Measurements from ENCODE around the gene CFAP141.
"Not testable (repeated sequence)": the region's sequence is repeated elsewhere in the genome, so short reads cannot be mapped to it uniquely, and the experiment has no call there.

Gene CFAP141

DNA sequence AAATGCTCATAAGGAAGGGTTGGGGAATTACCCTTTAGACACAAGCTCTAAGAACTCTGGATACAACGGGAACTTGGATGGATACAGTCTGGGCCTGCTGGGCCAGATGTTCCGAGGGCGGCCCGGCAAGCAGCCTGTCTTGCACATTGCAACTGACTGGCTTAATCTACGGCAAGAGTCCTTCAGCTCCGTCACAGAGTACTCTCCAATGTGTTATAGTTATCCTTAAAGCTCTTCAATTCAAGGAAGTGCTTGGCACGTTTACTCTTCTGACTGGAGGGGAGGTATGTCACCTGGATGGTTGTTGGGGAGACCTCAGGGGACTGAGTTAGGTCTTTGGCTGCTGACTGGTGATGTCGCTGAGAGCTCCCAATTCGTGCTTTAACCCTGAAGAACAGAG is 1.1 kb upstream of the CFAP141 start:
- DNase-seq = no peak

- not testable (repeated sequence) for DNase-seq
These were observed 355 bp downstream of the CFAP141 start for GRCh38 chr1:154205778-154206177.

GRCh38 chr1:154199563-154199879 is 6.6 kb downstream of the CFAP141 start:
- DNase-seq = no peak

GRCh38 chr1:154198756-154199562 is 7.2 kb downstream of the CFAP141 start:
- no peak for DNase-seq

- DNase-seq = peak; percentile 17
These were observed 12.3 kb downstream of the CFAP141 start for GRCh38 chr1:154193821-154194220.

DNA sequence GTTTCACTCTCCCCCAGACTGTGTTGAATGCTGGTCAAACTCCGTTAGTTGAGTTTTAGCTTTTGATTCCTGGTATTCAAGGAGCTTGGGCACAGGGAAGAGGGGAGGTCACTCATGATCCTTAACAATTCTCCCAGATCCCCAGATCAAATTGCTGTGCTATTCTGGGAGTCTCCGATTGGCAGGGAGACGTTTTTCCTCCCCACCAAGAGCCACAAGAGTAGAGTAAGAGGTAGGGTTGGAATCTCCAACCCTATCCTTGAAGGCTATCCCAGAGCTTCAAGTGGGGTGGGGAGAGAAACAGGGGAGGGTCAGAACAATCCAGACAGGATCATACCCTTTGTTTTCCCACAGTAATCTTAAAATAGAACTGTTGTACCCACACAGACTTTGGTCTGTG is 13.7 kb downstream of the CFAP141 start:
- no peak for DNase-seq

DNA sequence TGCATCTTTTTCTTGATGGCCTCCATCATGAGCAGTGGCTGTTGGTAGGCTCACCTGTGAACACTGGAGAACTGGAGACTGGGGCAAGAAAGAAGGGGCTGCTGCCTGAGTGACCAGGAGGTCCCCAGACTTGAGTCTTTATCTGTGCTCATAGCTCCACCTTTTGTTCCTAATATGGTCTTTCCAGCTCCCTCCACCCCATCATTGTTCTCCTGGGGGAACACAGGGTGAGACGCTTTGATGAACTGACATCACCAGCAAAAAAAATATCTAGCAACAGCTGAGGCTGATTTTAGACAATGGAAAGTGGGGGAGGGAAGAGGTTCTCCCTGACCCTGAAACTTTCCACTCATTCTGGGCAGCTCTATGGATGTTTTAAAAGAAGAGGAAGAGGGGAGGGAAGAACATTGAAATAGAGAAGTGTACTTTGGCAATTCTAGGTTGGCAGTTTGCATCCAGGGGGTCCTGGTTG is 14.1 kb downstream of the CFAP141 start, which contains the start of gene TPM3:
TPM3 (minus strand) TSS at position 111 of the 472 bp plus-strand sequence; CDS start at position 29, 82 bp downstream.
- peak; percentile 34 for DNase-seq

- DNase-seq = no peak
These were observed 15.6 kb downstream of the CFAP141 start for GRCh38 chr1:154190550-154190949.

DNA sequence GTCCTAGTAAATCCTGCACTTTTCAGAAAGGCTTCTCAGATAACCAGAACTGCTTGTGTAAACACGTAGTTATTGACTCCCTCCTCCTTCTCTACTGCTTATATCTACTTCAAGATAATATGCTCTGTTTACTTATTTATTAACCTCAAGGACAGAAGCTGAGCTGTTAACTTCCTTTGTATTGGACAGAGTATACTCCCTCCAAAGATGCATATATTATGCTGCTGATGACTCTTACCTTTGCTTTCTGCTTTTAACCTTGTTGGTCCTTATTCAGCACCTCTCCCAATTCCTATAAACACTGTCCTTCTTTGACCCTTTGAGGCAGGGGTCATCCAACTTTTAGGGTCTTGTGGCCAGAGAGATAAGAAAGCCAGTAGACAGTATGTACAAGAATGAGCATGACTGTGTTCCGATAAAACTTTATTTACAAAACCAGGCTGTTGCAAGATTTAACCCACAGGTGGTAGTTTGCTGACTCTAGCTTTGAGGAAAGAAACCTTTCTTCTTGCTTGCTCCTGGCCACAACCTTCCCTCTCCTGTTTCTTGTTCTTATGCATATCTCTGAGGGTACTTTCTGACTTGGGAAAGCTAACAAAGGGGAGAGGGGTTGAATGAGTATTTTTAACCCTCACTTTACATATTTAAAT is 19.2 kb downstream of the CFAP141 start:
- DNase-seq = no peak

GRCh38 chr1:154186177-154186576 is 20.0 kb downstream of the CFAP141 start:
- peak; percentile 32 for DNase-seq

DNA sequence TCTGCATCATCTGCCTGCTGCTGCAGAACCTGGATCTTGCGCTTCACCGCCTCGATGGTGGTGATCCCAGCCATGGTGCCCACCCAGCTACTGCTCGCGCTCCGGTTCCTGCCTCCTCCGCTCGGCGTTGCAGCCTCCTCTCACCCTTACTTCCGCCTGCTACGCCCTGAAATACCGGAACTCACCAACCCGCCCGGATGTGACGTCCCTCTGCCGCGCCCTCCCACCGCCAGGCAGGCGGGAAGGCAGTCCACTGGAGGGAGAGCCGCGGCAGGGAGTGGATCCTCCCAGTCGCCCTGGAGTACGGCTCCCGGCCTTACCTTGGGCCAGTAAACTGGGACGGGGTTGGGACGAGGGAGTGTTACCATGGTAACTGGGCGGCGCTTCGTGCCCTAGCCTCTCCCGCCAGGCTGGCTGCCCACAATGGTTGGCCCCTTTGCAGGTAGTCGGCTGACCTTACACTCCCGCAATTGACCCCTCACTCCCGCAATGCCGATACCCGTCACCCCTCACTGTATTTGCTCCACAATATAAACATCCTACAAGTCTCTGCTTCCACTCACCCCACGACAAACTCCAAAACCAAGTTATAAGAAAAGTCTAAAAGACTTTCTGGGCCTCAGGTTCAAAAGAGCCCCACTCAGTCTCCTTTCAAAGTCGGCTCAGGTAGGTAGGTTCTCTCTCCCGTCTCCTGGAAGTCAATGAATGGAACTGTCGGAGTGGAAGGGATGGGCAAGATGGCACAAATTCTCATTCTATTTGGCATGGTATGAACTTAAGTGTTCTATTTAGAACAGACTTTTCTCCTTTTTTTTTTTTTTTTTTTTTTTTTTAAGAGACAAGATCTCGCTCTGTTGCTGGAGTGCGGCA is 22.9 kb downstream of the CFAP141 start:
- DNase-seq = peak; percentile 98

- DNase-seq = peak; percentile 45
These were observed 23.6 kb downstream of the CFAP141 start for GRCh38 chr1:154182344-154183045.

DNA sequence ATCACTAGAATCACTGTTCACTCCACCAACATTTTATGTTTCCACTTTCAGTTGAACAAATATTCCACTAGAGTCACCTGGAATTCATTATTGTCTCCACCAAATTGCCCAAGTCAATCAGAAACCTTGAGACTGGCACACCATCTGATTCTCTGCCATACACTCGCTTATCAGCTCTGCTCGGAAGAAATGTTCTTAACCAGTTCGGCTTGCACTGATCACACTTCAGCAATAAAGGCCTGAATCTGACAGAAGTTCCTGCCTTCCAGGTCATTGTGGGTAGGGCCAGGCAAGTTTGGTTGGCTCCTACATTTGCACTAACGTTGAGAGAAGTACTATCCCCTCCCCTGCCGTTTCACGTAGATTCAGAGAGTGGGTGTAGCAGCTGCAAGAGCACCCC is 24.2 kb downstream of the CFAP141 start:
- DNase-seq = no peak

GRCh38 chr1:154179946-154180687 is 26.0 kb downstream of the CFAP141 start:
- no peak for DNase-seq

DNA sequence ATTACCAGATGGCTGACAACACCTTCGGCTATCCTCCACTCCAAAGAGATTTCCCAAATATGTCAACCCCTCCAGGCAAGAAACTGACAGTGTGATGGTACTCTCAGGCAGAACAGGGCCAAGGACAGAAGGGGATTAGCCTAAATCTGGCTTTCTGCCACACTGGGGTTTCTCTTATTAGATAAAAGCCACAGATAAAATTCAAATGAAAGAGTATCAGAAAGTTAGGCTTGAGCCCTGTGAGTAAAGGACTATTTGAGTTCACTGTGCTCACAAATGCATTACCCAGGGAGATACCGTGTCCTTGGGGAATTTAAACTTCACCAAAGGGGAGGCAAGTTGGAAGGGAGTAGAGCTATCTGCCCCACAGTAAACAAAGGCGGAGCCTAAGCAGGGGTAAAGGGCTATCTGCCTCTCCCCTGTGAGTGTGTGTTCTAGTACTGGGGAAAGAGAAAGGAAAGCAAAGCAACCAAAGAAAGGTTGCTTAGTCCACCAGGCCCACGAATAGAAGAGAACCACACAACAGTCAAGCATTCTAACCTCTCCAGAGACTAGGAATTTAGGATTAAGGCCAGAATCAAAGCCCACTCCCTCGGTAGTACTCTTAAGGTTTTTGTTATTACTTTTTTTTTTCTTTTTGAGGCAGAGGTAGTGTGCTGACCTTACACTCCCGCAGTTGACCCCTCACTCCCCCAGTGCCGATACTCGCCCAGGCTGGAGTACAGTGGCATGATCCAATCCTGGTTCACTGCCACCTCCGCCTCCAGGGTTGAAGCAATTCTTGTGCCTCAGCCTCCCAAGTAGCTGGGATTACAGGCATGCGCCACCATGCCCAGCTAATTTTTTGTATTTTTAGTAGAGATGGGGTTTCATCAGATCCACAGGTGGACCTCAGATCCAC is 27.0 kb downstream of the CFAP141 start:
- DNase-seq = no peak

DNA sequence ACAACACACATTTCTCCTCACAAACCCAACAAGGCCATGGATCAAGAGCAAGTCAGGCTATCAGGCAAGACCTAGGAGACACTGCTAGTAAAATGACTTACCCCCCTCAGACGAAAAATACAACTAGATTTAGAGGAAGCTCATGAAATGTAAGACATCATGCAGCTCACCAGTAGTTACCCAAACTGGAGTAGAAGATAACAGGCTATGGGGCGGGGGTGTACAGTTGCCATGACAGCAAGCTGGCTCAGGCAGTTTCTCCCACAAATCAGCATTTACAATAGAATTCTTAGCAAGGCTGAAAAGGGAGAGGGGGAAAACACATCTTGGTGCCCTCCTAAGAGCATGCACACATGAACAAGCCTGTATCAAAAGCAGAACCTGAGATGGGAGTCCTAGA is 28.1 kb downstream of the CFAP141 start:
- no peak for DNase-seq

GRCh38 chr1:154176337-154176736 is 29.8 kb downstream of the CFAP141 start:
- no peak for DNase-seq

DNA sequence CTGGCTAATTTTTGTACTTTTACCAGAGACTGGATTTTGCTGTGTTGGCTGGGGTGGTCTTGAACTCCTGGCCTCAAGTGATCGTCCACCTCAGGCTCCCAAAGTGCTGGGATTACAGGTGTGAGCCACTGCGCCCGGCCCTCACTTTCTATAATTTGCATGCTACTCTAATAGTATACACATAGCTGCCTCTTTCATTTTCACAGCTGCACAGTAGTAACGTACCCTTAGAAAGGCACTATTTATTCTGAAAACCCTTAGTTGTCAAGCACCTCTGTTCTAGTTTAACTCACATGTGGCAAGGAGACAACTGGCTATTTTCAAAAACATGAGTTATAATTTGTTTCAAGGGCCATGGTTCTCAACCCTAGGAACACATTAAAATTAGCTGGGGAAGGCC is 31.5 kb downstream of the CFAP141 start:
- no peak for DNase-seq

DNA sequence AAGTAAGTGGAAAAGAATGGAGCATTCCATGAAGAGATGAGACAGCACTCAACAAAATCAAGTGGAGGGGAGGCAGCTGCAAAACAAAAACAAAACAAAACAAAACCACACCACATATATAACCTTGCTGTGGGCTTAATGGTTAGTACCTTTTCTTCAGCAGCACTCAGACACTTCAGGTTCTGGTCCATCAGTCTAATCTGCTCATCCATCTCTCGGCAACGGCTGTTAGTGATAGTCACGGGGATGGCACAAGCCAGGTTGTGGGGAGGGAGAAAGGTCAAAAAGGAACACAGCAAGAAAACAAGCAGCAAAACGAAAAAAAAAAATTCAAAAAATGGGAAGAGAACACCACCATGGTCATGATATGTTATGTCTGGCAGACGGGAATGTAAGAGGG is 34.3 kb downstream of the CFAP141 start:
- no peak for DNase-seq

GRCh38 chr1:154171223-154171583 is 34.9 kb downstream of the CFAP141 start:
- DNase-seq = no peak

All from NCI-H2171 treated with DMSO at 0.1 percent for 48 hours (cell line).